Caco-2 (cell line): ENCODE measurements around the gene ELOVL3. TPM values are rescaled to one million over a fixed set of nuclear protein-coding genes. Genes with fewer than 3 reads are reported as not detected.

ENCODE experiments used
- BruUV-seq: library from RNA; stranded (reverse); fragments of 400-500 nt; replicated peaks from 2 replicates; lab custom pipeline; 2021; lab: Mats Ljungman, UMichigan
- CTCF ChIA-PET: fragments of 300-600 bp; sonication (Branson Sonifier 250); formaldehyde crosslinking; loops from one replicate; lab custom pipeline; 2022; ENCODE audit warnings: antibody characterized with exemption; lab: Charles Lee
- POLR2A ChIA-PET: fragments of 300-600 bp; sonication (Branson Sonifier 250); formaldehyde crosslinking; loops from one replicate; lab custom pipeline; 2022; ENCODE audit warnings: antibody characterized with exemption; lab: Charles Lee
- DNase-seq, 2 experiments: peaks; one replicate each; pipeline versions ENCODE4 v3.0.0 to v3.0.0-alpha.2; 2020 to 2022
- H3K27me3 ChIP-seq: replicated peaks from 2 replicates; pipeline ENCODE4 v1.6.0; 2011; ENCODE audit warnings: low read length; ENCODE audit not compliant: control insufficient read depth, insufficient read depth
- H3K36me3 ChIP-seq: 2 replicates; pipeline ENCODE4 v1.5.1; 2011; ENCODE audit warnings: low read length; ENCODE audit not compliant: control insufficient read depth, insufficient read depth
- H3K4me1 ChIP-seq: fragments of 250-450 bp; sonication (Bioruptor Pico); 2 replicates; pipeline ENCODE4 v1.5.1; 2020; ENCODE audit warnings: mild to moderate bottlenecking
- H3K4me3 ChIP-seq: 2 replicates; pipeline ENCODE4 v1.5.1; 2011; ENCODE audit warnings: low read depth, mild to moderate bottlenecking, control low read depth, low read length
- H3K9me3 ChIP-seq: fragments of 250-450 bp; sonication (Bioruptor Pico); 2 replicates; pipeline ENCODE4 v1.5.1; 2020; ENCODE audit warnings: mild to moderate bottlenecking, moderate library complexity
- H3K27ac Mint-ChIP-seq: one replicate; pipeline ENCODE4 v1.8.0; 2022; ENCODE audit warnings: mixed read lengths; ENCODE audit not compliant: unreplicated experiment
- H3K27me3 Mint-ChIP-seq: one replicate; pipeline ENCODE4 v1.8.0; 2022; ENCODE audit warnings: mixed read lengths; ENCODE audit not compliant: insufficient read depth, unreplicated experiment
- H3K36me3 Mint-ChIP-seq: one replicate; pipeline ENCODE4 v1.8.0; 2022; ENCODE audit warnings: mild to moderate bottlenecking, mixed read lengths; ENCODE audit not compliant: insufficient read depth, unreplicated experiment
- H3K4me1 Mint-ChIP-seq: one replicate; pipeline ENCODE4 v1.8.0; 2022; ENCODE audit warnings: low read depth, mixed read lengths; ENCODE audit not compliant: unreplicated experiment
- H3K4me3 Mint-ChIP-seq: one replicate; pipeline ENCODE4 v1.8.0; 2022; ENCODE audit warnings: mild to moderate bottlenecking, moderate library complexity, mixed read lengths; ENCODE audit not compliant: unreplicated experiment
- H3K9me3 Mint-ChIP-seq: one replicate; pipeline ENCODE4 v1.8.0; 2022; ENCODE audit warnings: mixed read lengths; ENCODE audit not compliant: unreplicated experiment
- intact Hi-C: fragments of 100-400 bp; cut with micrococcal nuclease; formaldehyde crosslinking; loops from one replicate; pipeline ENCODE4 v1.10.0; 2022; ENCODE audit not compliant: unreplicated experiment
- total RNA-seq: library from RNA; stranded (reverse); gene quantifications from 2 replicates; pipeline ENCODE4 v1.2.3, GENCODE V29; 2022
- TF ChIP-seq, protein P1 (sequence below), 2 experiments: fragments of 200-600 bp in 1 of 2; IDR thresholded peaks; 1 replicate in 1 of 2; 2 replicates in 1 of 2; pipeline versions ENCODE4 v1.5.1 to v1.8.0; 2011 to 2022; ENCODE audit warnings: antibody characterized with exemption in 1 of 2, control low read depth in 1 of 2, inconsistent platforms in 1 of 2, low read depth in 1 of 2, low read length in 1 of 2, mild to moderate bottlenecking in 1 of 2, moderate library complexity in 1 of 2; ENCODE audit not compliant: insufficient read depth in 1 of 2, severe bottlenecking in 1 of 2, unreplicated experiment in 1 of 2

The ELOVL3 gene
- total RNA-seq, 1 experiment from 2014 or later = 2.2 TPM

DNA sequence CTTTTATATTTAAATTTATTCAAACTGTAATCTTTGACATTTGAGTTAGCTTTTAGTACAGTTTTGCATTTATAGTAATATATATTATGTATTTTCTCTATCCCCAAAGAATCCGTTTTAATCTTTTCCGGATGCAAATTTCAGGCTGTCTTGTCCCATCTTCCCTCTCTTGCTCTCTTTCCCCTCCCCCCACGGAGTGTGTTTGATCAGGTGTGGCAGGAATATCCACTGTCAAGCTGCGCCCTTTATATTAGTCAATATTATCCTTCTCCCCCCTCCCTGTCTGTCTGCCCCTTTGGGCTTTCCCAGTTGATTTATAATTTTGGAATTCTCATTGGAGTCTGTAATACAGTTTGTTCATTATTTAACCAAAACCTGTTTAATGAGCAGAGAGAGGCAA is 38.3 kb downstream of the ELOVL3 start:
- Histone ChIP-seq H3K36me3 (peaks cover 2% of the 10 kb centered on the region), H3K4me1 (no peaks in the 10 kb centered on the region), H3K4me3 (no peak overlapping the region), H3K9me3 (no peaks in the 10 kb centered on the region), H3K27me3 (no peaks in the 10 kb centered on the region)
- Mint-ChIP-seq H3K27ac (no peak overlapping the region), H3K4me1 (peaks cover 7% of the 10 kb centered on the region), H3K9me3 (no peaks in the 10 kb centered on the region), H3K4me3 (no peak overlapping the region), H3K27me3 (no peaks in the 10 kb centered on the region), H3K36me3 (peaks cover 40% of the 10 kb centered on the region)
- TF ChIP-seq, protein P1, sequence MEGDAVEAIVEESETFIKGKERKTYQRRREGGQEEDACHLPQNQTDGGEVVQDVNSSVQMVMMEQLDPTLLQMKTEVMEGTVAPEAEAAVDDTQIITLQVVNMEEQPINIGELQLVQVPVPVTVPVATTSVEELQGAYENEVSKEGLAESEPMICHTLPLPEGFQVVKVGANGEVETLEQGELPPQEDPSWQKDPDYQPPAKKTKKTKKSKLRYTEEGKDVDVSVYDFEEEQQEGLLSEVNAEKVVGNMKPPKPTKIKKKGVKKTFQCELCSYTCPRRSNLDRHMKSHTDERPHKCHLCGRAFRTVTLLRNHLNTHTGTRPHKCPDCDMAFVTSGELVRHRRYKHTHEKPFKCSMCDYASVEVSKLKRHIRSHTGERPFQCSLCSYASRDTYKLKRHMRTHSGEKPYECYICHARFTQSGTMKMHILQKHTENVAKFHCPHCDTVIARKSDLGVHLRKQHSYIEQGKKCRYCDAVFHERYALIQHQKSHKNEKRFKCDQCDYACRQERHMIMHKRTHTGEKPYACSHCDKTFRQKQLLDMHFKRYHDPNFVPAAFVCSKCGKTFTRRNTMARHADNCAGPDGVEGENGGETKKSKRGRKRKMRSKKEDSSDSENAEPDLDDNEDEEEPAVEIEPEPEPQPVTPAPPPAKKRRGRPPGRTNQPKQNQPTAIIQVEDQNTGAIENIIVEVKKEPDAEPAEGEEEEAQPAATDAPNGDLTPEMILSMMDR (IDR thresholded peaks at IDR 0.05; ENCODE audit: insufficient read depth in 1 of 2, low read depth in 1 of 2, low read length in 1 of 2, severe bottlenecking in 1 of 2, unreplicated experiment in 1 of 2) = no peak
- no TSS peak for BruUV-seq
- ChIA-PET POLR2A (no interaction called here), CTCF (interaction anchor here (0.6 kb wide), 1 partner anchor 33 kb away, joined by 3 read pairs; no protein-coding TSS in a partner anchor)
- intact Hi-C loops = no loop called here
- no peak for DNase-seq

DNA sequence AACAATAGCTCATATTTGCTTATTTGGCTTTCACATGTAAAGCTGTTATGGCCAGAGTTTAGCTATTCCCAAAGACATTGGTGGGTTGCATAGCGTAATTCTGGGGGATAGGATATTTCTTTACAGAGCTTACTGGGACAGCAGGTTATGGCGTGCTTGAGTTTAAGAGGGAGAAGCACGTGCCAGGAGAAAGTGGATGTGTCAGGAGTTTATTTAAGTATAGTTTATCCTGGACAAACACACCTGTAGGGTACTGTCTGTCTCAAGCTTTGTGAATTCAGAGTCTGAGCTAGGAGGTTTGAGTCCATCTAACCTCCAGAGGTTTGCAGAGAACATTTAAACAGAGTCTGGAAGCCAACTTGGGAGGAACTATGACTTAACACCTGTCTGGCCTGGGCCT is 40.6 kb downstream of the ELOVL3 start:
- ChIA-PET CTCF (interaction anchor here (1.0 kb wide), 1 partner anchor 80 kb away, joined by 4 read pairs; no protein-coding TSS in a partner anchor), POLR2A (no interaction called here)
- peaks cover 26% of the 10 kb centered on the region for H3K36me3 Mint-ChIP-seq
- H3K9me3 Mint-ChIP-seq = no peaks in the 10 kb centered on the region
- no peaks in the 10 kb centered on the region for H3K27me3 Mint-ChIP-seq
- Histone ChIP-seq H3K9me3 (no peaks in the 10 kb centered on the region), H3K4me1 (no peaks in the 10 kb centered on the region), H3K36me3 (peaks cover 2% of the 10 kb centered on the region), H3K27me3 (no peaks in the 10 kb centered on the region), H3K4me3 (no peak overlapping the region)
- DNase-seq = no peak
- intact Hi-C loops = no loop called here
- peaks cover 7% of the 10 kb centered on the region for H3K4me1 Mint-ChIP-seq
- H3K4me3 Mint-ChIP-seq = no peak overlapping the region
- TF ChIP-seq, protein P1 (IDR thresholded peaks at IDR 0.05; ENCODE audit: insufficient read depth in 1 of 2, low read depth in 1 of 2, low read length in 1 of 2, severe bottlenecking in 1 of 2, unreplicated experiment in 1 of 2) = no peak
- no TSS peak for BruUV-seq
- H3K27ac Mint-ChIP-seq = no peak overlapping the region

DNA sequence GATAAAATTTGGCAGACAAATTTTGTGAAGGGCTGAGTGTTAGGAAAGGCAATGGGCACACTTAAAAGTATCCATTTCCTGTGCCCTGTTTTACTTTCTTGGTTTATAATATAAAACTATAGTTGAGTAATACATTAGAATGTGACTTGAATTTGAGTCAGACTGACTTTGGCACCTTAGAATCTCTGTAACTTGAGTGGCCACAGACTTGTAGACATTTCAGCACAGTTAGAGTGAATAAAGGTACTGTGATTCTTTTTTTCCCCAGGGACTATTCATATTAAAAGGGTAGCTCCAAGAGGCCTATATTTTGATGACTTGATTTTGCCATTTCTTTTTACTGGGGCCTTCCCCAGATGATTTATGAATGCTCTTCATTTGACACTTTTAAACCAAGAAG is 41.6 kb downstream of the ELOVL3 start:
- ChIA-PET CTCF (interaction anchor here (1.0 kb wide), 1 partner anchor 84 kb away, joined by 3 read pairs; no protein-coding TSS in a partner anchor), POLR2A (interaction anchor here (0.8 kb wide), 1 partner anchor 22 kb away, joined by 3 read pairs; the partner anchor contains the start of gene GBF1)
- peaks cover 2% of the 10 kb centered on the region for H3K36me3 ChIP-seq
- TF ChIP-seq, protein P1 (IDR thresholded peaks at IDR 0.05; ENCODE audit: insufficient read depth in 1 of 2, low read depth in 1 of 2, low read length in 1 of 2, severe bottlenecking in 1 of 2, unreplicated experiment in 1 of 2) = no peak
- Mint-ChIP-seq H3K4me3 (no peak overlapping the region), H3K4me1 (peaks cover 7% of the 10 kb centered on the region), H3K9me3 (no peaks in the 10 kb centered on the region), H3K27me3 (no peaks in the 10 kb centered on the region), H3K36me3 (peaks cover 21% of the 10 kb centered on the region), H3K27ac (no peak overlapping the region)
- DNase-seq = no peak
- intact Hi-C loops = no loop called here
- H3K4me1 ChIP-seq = no peaks in the 10 kb centered on the region
- H3K4me3 ChIP-seq = no peak overlapping the region
- H3K27me3 ChIP-seq = no peaks in the 10 kb centered on the region
- no peaks in the 10 kb centered on the region for H3K9me3 ChIP-seq
- no TSS peak for BruUV-seq
